B cell (primary cell): ENCODE results near the gene TTC38. TPM values are rescaled to one million over a fixed set of nuclear protein-coding genes. Genes with fewer than 3 reads are reported as not detected.
A peak's percentile ranks its signal among the peaks of the same experiment; 100 is the strongest.

ENCODE experiments used
- ATAC-seq: fragments of 200-7000 bp; cut with Tn5 transposase; one replicate; pipeline ENCODE4 v1.10.0; 2021; ENCODE audit warnings: low read depth, mild to moderate bottlenecking, moderate number of reproducible peaks, moderate library complexity
- CTCF ChIA-PET: fragments of 350-600 bp; sonication (Branson Sonifier 250); formaldehyde crosslinking; loops from one replicate; lab custom pipeline; 2021; ENCODE audit warnings: antibody characterized with exemption, inconsistent platforms; lab: Charles Lee
- POLR2A ChIA-PET: fragments of 350-600 bp; sonication (Branson Sonifier 250); formaldehyde crosslinking; loops from one replicate; lab custom pipeline; 2021; ENCODE audit warnings: antibody characterized with exemption; lab: Charles Lee
- DNase-seq: peaks from one replicate; pipeline ENCODE4 v3.0.0; 2013
- H2AFZ ChIP-seq: 2 replicates; pipeline ENCODE4 v1.6.1; 2012; ENCODE audit warnings: mild to moderate bottlenecking, low read depth, low read length; ENCODE audit not compliant: insufficient read depth, poor library complexity, severe bottlenecking
- H3K27ac ChIP-seq, 2 donors: 1 replicate in 1 of 2; 2 replicates in 1 of 2; pipeline ENCODE4 v1.5.1; 2012 to 2013; ENCODE audit warnings: low read length in 2 of 2, mild to moderate bottlenecking in 2 of 2, moderate library complexity in 1 of 2
- H3K27me3 ChIP-seq, 4 experiments: fragments of 200-600 bp in 1 of 4; sonication (generic) in 1 of 4; replicated peaks in 1 of 4; 1 replicate in 2 of 4; 2 replicates in 2 of 4; pipeline versions ENCODE4 v1.6.1 to v1.7.0; 2013 to 2016; ENCODE audit warnings: low read length in 3 of 4, mild to moderate bottlenecking in 2 of 4, mixed read lengths in 1 of 4, moderate library complexity in 1 of 4; ENCODE audit not compliant: insufficient read depth in 4 of 4, control insufficient read depth in 3 of 4; ENCODE audit errors: control extremely low read depth in 1 of 4
- H3K36me3 ChIP-seq, 2 experiments: replicated peaks in 1 of 2; 1 replicate in 1 of 2; 2 replicates in 1 of 2; pipeline versions ENCODE4 v1.6.1 to v1.7.1; 2013; ENCODE audit warnings: low read length in 1 of 2; ENCODE audit not compliant: insufficient read depth in 2 of 2, control insufficient read depth in 1 of 2; ENCODE audit errors: control extremely low read depth in 1 of 2, extremely low read depth in 1 of 2
- H3K4me1 ChIP-seq, 2 donors: fragments of 200-600 bp in 1 of 2; sonication (generic) in 1 of 2; 1 replicate in 1 of 2; 2 replicates in 1 of 2; pipeline versions ENCODE4 v1.5.1 to v1.6.1; 2013 to 2017; ENCODE audit warnings: low read length in 2 of 2; ENCODE audit not compliant: control insufficient read depth in 2 of 2, insufficient read depth in 2 of 2
- H3K4me2 ChIP-seq: replicated peaks from 2 replicates; pipeline ENCODE3; 2012; ENCODE audit warnings: mild to moderate bottlenecking, low read depth, low read length; ENCODE audit not compliant: poor library complexity, severe bottlenecking
- H3K4me3 ChIP-seq, 5 experiments: fragments of 200-600 bp in 1 of 5; sonication (generic) in 1 of 5; 1 replicate in 3 of 5; 2 replicates in 2 of 5; pipeline versions ENCODE4 v1.5.1 to v1.7.0; 2011 to 2016; ENCODE audit warnings: low read length in 4 of 5, mild to moderate bottlenecking in 4 of 5, low read depth in 2 of 5, control low read depth in 1 of 5, moderate library complexity in 1 of 5; ENCODE audit not compliant: insufficient read depth in 1 of 5; ENCODE audit errors: control extremely low read depth in 1 of 5, extremely low read depth in 1 of 5
- H3K79me2 ChIP-seq: fragments of 200-600 bp; sonication (generic); one replicate; pipeline ENCODE4 v1.6.0; 2016; ENCODE audit warnings: low read length; ENCODE audit not compliant: control insufficient read depth, insufficient read depth
- H3K9ac ChIP-seq: fragments of 200-600 bp; sonication (generic); 2 replicates; pipeline ENCODE4 v1.6.1; 2017; ENCODE audit warnings: mild to moderate bottlenecking, low read length, moderate library complexity
- H3K9me3 ChIP-seq, 3 donors: one replicate each; pipeline versions ENCODE4 v1.6.1 to v1.7.1; 2013; ENCODE audit warnings: low read length in 2 of 3; ENCODE audit not compliant: control insufficient read depth in 2 of 3, insufficient read depth in 1 of 3; ENCODE audit errors: control extremely low read depth in 1 of 3
- H4K20me1 ChIP-seq: 2 replicates; pipeline ENCODE4 v1.6.0; 2012; ENCODE audit warnings: mild to moderate bottlenecking, low read length; ENCODE audit not compliant: insufficient read depth, control insufficient read depth, poor library complexity, severe bottlenecking
- H3K27ac Mint-ChIP-seq: one replicate; pipeline ENCODE4 v1.8.0; 2021; ENCODE audit warnings: mixed read lengths
- H3K27me3 Mint-ChIP-seq: one replicate; pipeline ENCODE4 v1.8.0; 2021; ENCODE audit warnings: mixed read lengths
- H3K4me1 Mint-ChIP-seq: one replicate; pipeline ENCODE4 v1.8.0; 2021; ENCODE audit warnings: mixed read lengths
- H3K4me3 Mint-ChIP-seq: one replicate; pipeline ENCODE4 v1.8.0; 2021; ENCODE audit warnings: mixed read lengths
- H3K9me3 Mint-ChIP-seq: one replicate; pipeline ENCODE4 v1.8.0; 2022; ENCODE audit warnings: mixed read lengths; ENCODE audit not compliant: insufficient read depth
- EZH2 ChIP-seq: IDR thresholded peaks from 2 replicates; pipeline ENCODE4 v1.6.1; 2012; ENCODE audit warnings: borderline replicate concordance, low read depth, mild to moderate bottlenecking, moderate library complexity, low read length; ENCODE audit not compliant: insufficient read depth, poor library complexity, severe bottlenecking
- WGBS: methylation state at CpG from one replicate; pipeline ENCODE4 v1.1.5; 2013; ENCODE audit warnings: missing lambda C conversion rate; ENCODE audit not compliant: insufficient coverage; 5-methylcytosine and 5-hydroxymethylcytosine counted together
- intact Hi-C: fragments of 100-400 bp; cut with micrococcal nuclease; formaldehyde crosslinking; loops from one replicate; pipeline ENCODE4 v1.10.0; 2022
- polyA plus RNA-seq: library from polyadenylated mRNA; depleted of rRNA; stranded (reverse); fragments of >200 nt; gene quantifications from 2 replicates; pipeline ENCODE4 v1.2.3, GENCODE V29; 2012
- total RNA-seq, 2 donors: library from RNA; stranded (reverse); fragments of 120-200 nt in 1 of 2; gene quantifications; 1 replicate in 1 of 2; 2 replicates in 1 of 2; pipeline versions ENCODE4 v1.2.3 to v1.2.4, GENCODE V29; 2013 to 2022
- TF ChIP-seq, protein P1 (sequence below): fragments of 200-600 bp; IDR thresholded peaks from one replicate; pipeline ENCODE4 v1.8.0; 2022; ENCODE audit warnings: antibody characterized with exemption, mild to moderate bottlenecking

Gene TTC38
- total and polyA plus RNA-seq, 2 donors (not counting 1 experiment from before 2014, with no cell fraction given) = 10.8 to 13.3 TPM

DNA sequence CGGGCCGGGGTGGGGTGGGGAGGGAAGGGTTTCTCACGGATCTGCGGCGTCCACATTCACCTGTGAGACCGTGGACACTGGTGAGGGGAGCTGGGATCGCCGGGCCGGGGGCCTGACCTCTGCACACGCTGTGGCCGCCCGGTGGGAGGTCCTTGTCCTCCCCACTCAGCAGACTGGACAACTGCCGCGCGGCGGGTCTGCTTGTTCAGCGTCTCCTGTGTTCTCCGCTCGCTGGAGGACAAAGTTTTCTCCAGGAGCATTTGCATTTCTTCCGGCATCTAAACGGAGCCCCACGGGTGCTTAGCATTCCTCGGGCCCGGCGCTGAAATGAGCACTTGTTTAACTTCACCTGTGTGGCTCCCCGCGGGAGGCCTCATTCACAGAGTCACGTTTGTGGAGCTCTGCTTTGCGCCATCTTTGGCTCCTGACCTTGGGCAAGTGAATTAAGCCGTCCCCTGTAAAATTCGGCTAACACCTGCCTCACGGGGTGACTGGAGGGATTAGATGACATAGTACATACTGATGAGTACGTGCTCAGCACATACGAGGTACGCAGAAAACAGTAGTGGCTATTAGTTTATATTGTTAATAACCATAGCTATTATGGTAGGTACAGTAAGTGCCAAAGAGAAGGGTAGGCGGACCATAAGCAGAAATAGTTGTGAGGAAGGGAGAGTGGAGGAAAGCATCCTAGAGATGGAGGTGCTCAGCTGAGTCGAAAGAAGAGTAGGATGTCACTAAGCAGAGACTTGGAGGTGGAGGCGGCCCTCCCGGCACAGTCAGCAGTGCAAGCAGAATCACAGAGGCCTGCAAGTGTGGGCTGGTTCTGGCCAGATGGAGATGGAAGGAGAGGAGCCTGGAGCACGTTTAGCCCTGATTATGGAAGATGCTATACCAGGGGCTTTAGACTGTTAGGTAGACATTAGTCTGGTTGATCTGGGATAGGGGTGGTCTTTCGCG, 68.6 kb downstream of the TTC38 start:
- Mint-ChIP-seq H3K27ac (peak overlapping the region; percentile 83), H3K4me3 (peak overlapping the region; percentile 91), H3K27me3 (no peaks in the 10 kb centered on the region), H3K9me3 (no peaks in the 10 kb centered on the region), H3K4me1 (peaks cover 23% of the 10 kb centered on the region)
- WGBS = 13% methylated on average over 38 of the region's 42 CpGs
- Histone ChIP-seq H3K27me3 (no peaks in the 10 kb centered on the region), H3K4me3 (peak overlapping the region; percentile 66 to 93 (median 88)), H2AFZ (peak overlapping the region; percentile 100), H3K36me3 (peaks cover 7 to 28% of the 10 kb centered on the region in 2 experiments), H3K9me3 (peaks cover 0 to 4% (median 0%) of the 10 kb centered on the region in 3 donors), H3K27ac (peak overlapping the region in 1 of 2 donors; percentile 90), H4K20me1 (peaks cover 25% of the 10 kb centered on the region), H3K79me2 (peaks cover 44% of the 10 kb centered on the region), H3K9ac (peak overlapping the region; percentile 85), H3K4me2 (peak overlapping the region; percentile 87), H3K4me1 (peaks cover 13 to 16% of the 10 kb centered on the region in 2 donors)
- intact Hi-C loops = no loop called here
- DNase-seq = no peak
- POLR2A ChIA-PET = interaction anchor here (1.1 kb wide), 1 partner anchor 301 kb away, joined by 3 read pairs; no protein-coding TSS in a partner anchor
- ATAC-seq = no peak
- CTCF ChIA-PET = no interaction called here
- TF ChIP-seq EZH2 = no peak
- TF ChIP-seq, protein P1, sequence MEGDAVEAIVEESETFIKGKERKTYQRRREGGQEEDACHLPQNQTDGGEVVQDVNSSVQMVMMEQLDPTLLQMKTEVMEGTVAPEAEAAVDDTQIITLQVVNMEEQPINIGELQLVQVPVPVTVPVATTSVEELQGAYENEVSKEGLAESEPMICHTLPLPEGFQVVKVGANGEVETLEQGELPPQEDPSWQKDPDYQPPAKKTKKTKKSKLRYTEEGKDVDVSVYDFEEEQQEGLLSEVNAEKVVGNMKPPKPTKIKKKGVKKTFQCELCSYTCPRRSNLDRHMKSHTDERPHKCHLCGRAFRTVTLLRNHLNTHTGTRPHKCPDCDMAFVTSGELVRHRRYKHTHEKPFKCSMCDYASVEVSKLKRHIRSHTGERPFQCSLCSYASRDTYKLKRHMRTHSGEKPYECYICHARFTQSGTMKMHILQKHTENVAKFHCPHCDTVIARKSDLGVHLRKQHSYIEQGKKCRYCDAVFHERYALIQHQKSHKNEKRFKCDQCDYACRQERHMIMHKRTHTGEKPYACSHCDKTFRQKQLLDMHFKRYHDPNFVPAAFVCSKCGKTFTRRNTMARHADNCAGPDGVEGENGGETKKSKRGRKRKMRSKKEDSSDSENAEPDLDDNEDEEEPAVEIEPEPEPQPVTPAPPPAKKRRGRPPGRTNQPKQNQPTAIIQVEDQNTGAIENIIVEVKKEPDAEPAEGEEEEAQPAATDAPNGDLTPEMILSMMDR = no peak

DNA sequence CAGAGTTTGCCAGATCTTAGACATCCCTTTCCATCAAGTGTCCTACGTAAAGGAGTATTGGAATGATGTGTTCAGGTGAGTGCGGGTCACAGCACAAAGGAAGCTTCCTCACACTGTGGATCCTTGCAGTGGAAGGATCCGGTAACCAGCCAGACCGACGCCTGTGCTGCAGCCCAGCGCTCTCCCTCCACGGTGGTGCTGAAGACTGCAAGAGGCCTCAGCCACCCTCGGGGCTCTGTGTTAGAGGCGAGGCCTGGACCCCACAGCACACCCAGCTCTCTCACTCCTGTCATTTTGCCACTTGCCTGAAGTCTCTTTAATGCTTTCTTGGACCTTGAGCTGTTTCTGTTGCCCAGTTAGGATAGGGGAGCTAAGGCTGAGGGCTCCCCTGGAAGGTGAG, 70.1 kb downstream of the TTC38 start:
- Histone ChIP-seq H3K4me2 (no peak overlapping the region), H3K9ac (no peak overlapping the region), H2AFZ (no peak overlapping the region), H3K79me2 (peaks cover 44% of the 10 kb centered on the region), H3K9me3 (peaks cover 0 to 4% (median 0%) of the 10 kb centered on the region in 3 donors), H3K27me3 (no peaks in the 10 kb centered on the region), H3K36me3 (peaks cover 10 to 38% of the 10 kb centered on the region in 2 experiments), H4K20me1 (peaks cover 25% of the 10 kb centered on the region), H3K27ac (no peak overlapping the region), H3K4me1 (peaks cover 13 to 16% of the 10 kb centered on the region in 2 donors), H3K4me3 (no peak overlapping the region)
- DNase-seq (no peak), ATAC-seq (no peak)
- intact Hi-C loops = no loop called here
- H3K27ac Mint-ChIP-seq = no peak overlapping the region
- H3K27me3 Mint-ChIP-seq = no peaks in the 10 kb centered on the region
- H3K4me3 Mint-ChIP-seq = peak overlapping the region; percentile 13
- H3K4me1 Mint-ChIP-seq = peaks cover 23% of the 10 kb centered on the region
- ChIA-PET CTCF (no interaction called here), POLR2A (interaction anchor here (0.5 kb wide), 1 partner anchor 324 kb away, joined by 7 read pairs; no protein-coding TSS in a partner anchor)
- no peaks in the 10 kb centered on the region for H3K9me3 Mint-ChIP-seq
- 100% methylated on average over 7 of the region's 9 CpGs for WGBS
- TF ChIP-seq EZH2 = no peak
- TF ChIP-seq, protein P1 = no peak
